Adrenal gland (tissue), 5 donors: Measurements from ENCODE around the gene RGS3.

ENCODE experiments used
- POLR2A ChIP-seq, 2 donors: fragments of 450-650 bp; IDR thresholded peaks; one replicate each; pipeline ENCODE4 v1.6.1; 2017; ENCODE audit warnings: antibody characterized with exemption in 2 of 2, mild to moderate bottlenecking in 2 of 2, moderate library complexity in 1 of 2
- TF ChIP-seq, protein P1 (sequence below), 6 experiments: fragments of 450-650 bp in 4 of 6; fragments of 200-600 bp in 2 of 6; sonication (generic) in 1 of 6; IDR thresholded peaks; 1 replicate in 5 of 6; 2 replicates in 1 of 6; pipeline versions ENCODE4 v1.5.1 to v1.8.0; 2016 to 2021; ENCODE audit warnings: antibody characterized with exemption in 6 of 6, mild to moderate bottlenecking in 2 of 6, moderate library complexity in 1 of 6
- donor health status: DM: no; HTN: no; CAD: no.

- no peak for TF ChIP-seq POLR2A (IDR thresholded peaks at IDR 0.05)
- TF ChIP-seq, protein P1, sequence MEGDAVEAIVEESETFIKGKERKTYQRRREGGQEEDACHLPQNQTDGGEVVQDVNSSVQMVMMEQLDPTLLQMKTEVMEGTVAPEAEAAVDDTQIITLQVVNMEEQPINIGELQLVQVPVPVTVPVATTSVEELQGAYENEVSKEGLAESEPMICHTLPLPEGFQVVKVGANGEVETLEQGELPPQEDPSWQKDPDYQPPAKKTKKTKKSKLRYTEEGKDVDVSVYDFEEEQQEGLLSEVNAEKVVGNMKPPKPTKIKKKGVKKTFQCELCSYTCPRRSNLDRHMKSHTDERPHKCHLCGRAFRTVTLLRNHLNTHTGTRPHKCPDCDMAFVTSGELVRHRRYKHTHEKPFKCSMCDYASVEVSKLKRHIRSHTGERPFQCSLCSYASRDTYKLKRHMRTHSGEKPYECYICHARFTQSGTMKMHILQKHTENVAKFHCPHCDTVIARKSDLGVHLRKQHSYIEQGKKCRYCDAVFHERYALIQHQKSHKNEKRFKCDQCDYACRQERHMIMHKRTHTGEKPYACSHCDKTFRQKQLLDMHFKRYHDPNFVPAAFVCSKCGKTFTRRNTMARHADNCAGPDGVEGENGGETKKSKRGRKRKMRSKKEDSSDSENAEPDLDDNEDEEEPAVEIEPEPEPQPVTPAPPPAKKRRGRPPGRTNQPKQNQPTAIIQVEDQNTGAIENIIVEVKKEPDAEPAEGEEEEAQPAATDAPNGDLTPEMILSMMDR (IDR thresholded peaks at IDR 0.05): no peak
Observed at GRCh38 chr9:113461943-113462342, 1.6 kb upstream of the RGS3 start.
